Karpas-422 (cell line): Measurements from ENCODE around the gene CYBA. TPM values are rescaled to one million over a fixed set of nuclear protein-coding genes. Genes with fewer than 3 reads are reported as not detected.

ENCODE experiments used
- DNase-seq: peaks from one replicate; pipeline ENCODE4 v3.0.0-alpha.2; 2015
- H2AFZ ChIP-seq: fragments of 200-600 bp; sonication (generic); 2 replicates; pipeline ENCODE4 v1.6.1; 2014; ENCODE audit warnings: antibody characterized with exemption, low read length, mixed read lengths
- H3K27ac ChIP-seq: fragments of 200-600 bp; sonication (generic); 2 replicates; pipeline ENCODE4 v1.5.1; 2014; ENCODE audit warnings: mild to moderate bottlenecking, low read length, moderate library complexity
- H3K27me3 ChIP-seq: fragments of 200-600 bp; sonication (generic); 2 replicates; pipeline ENCODE4 v1.6.1; 2014; ENCODE audit warnings: low read length, mixed read lengths
- H3K36me3 ChIP-seq: fragments of 200-600 bp; sonication (generic); 2 replicates; pipeline ENCODE4 v1.6.1; 2014; ENCODE audit warnings: low read length, mixed read lengths; ENCODE audit not compliant: insufficient read depth
- H3K4me1 ChIP-seq: fragments of 200-600 bp; sonication (generic); 2 replicates; pipeline ENCODE4 v1.6.1; 2014; ENCODE audit warnings: mild to moderate bottlenecking, low read length, mixed read lengths
- H3K4me2 ChIP-seq: fragments of 200-600 bp; sonication (generic); 2 replicates; pipeline ENCODE4 v1.6.1; 2014; ENCODE audit warnings: low read length, low read depth, mild to moderate bottlenecking; ENCODE audit not compliant: poor library complexity, severe bottlenecking
- H3K4me3 ChIP-seq: fragments of 200-600 bp; sonication (generic); 2 replicates; pipeline ENCODE4 v1.5.1; 2014; ENCODE audit warnings: mild to moderate bottlenecking, antibody characterized with exemption, low read length, mixed read lengths
- H3K79me2 ChIP-seq: fragments of 200-600 bp; sonication (generic); 2 replicates; pipeline ENCODE4 v1.6.1; 2014; ENCODE audit warnings: mild to moderate bottlenecking, low read length, mixed read lengths
- H3K9ac ChIP-seq: fragments of 200-600 bp; sonication (generic); 2 replicates; pipeline ENCODE4 v1.6.0; 2014; ENCODE audit warnings: low read length
- H3K9me2 ChIP-seq: fragments of 200-600 bp; sonication (generic), shearing (Covaris generic); replicated peaks from 2 replicates; pipeline ENCODE4 v1.6.0; 2014; ENCODE audit warnings: mild to moderate bottlenecking, low read length, moderate library complexity; ENCODE audit not compliant: insufficient read depth
- H3K9me3 ChIP-seq: fragments of 300-700, 200-600 bp; sonication (generic); 2 replicates; pipeline ENCODE4 v1.6.1; 2014; ENCODE audit warnings: low read length, mixed read lengths
- H4K20me1 ChIP-seq: fragments of 200-600 bp; sonication (generic); 2 replicates; pipeline ENCODE4 v1.6.1; 2014; ENCODE audit warnings: mild to moderate bottlenecking, antibody characterized with exemption, low read length, low read depth; ENCODE audit not compliant: insufficient read depth
- total RNA-seq: library from RNA; depleted of rRNA; stranded (reverse); fragments of >200 nt; shearing (Covaris generic); gene quantifications from 2 replicates; pipeline ENCODE4 v1.2.3, GENCODE V29; 2014; ENCODE audit warnings: low replicate concordance

The CYBA gene
- total RNA-seq, 1 experiment from 2014 or later: 395 TPM

DNA sequence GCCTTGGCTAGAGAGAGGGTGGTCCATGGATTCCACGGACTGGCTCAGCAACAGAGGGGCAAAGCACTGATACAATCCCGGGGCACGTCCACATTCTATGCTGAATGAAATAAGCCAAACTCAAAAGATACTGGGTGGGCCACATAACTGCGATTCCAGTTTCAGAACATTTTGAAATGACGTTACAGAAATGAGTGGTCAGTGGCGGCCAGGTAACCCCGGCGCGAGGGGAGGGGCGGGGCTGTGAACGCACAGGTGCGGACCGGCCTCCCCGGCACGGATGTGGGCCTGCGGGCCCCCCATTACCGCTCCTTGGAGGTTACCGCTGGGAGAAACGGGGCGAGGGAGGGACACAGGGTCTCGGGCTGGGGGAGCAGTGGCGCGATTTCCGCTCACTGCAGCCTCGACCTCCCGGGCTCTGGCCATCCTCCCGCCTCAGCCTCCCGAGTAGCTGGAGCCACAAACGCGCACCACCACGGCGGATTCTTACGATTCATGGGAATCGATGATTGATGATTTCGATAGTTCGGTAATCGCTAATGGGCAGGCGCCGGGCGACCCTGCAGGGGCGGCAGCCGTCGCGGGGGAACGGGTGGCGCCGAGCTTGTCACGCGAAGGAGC lies 11.5 kb upstream of the CYBA start:
- Histone ChIP-seq H3K9me2 (no peaks in the 10 kb centered on the region), H2AFZ (peak overlapping the region; percentile 47; the same call in 1 of the 2 replicates), H3K79me2 (peaks cover 47% of the 10 kb centered on the region), H3K4me3 (peak overlapping the region; percentile 89), H3K36me3 (no peaks in the 10 kb centered on the region), H3K27ac (peak overlapping the region; percentile 64), H3K9ac (peak overlapping the region; percentile 88), H4K20me1 (peaks cover 4% of the 10 kb centered on the region; the same call in 1 of the 2 replicates), H3K27me3 (no peaks in the 10 kb centered on the region), H3K9me3 (no peaks in the 10 kb centered on the region), H3K4me1 (peaks cover 33% of the 10 kb centered on the region), H3K4me2 (peak overlapping the region; percentile 83)
- DNase-seq: peak; percentile 58

GRCh38 chr16:88661468-88661867 lies 10.6 kb upstream of the CYBA start:
- peaks cover 47% of the 10 kb centered on the region for H3K79me2 ChIP-seq
- no peak overlapping the region for H2AFZ ChIP-seq
- peak overlapping the region; percentile 31 for H3K27ac ChIP-seq
- H3K9me2 ChIP-seq: no peaks in the 10 kb centered on the region
- peak overlapping the region; percentile 42; the same call in 1 of the 2 replicates for H3K4me3 ChIP-seq
- H3K4me2 ChIP-seq: peak overlapping the region; percentile 83
- DNase-seq: no peak
- H3K36me3 ChIP-seq: no peaks in the 10 kb centered on the region
- peak overlapping the region; percentile 53 for H3K9ac ChIP-seq
- no peaks in the 10 kb centered on the region for H3K27me3 ChIP-seq
- H3K4me1 ChIP-seq: peaks cover 33% of the 10 kb centered on the region
- no peaks in the 10 kb centered on the region for H3K9me3 ChIP-seq
- peaks cover 4% of the 10 kb centered on the region; the same call in 1 of the 2 replicates for H4K20me1 ChIP-seq

DNA sequence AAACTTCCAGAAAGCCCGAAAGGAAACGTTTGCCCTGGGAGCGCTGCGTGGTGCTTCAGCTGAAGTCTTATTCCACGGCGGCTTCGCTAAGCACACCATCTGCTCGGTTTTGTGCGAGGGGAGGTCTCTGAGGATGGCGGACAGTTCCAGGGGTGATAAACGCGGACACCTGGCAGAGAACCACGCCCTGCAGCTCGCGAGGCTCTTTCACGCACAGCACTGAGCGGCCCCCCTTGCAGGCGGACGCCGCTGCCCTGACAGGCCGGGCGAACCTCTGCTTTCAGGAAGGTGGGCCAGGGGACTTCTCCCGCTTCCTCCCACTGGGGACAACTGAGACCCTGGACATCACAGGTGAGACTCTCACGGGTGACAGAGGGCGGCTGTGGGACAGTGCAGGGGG lies 8.3 kb upstream of the CYBA start:
- Histone ChIP-seq H3K4me2 (no peak overlapping the region), H3K9me3 (no peaks in the 10 kb centered on the region), H3K9ac (no peak overlapping the region), H3K36me3 (no peaks in the 10 kb centered on the region), H3K79me2 (peaks cover 47% of the 10 kb centered on the region), H4K20me1 (peaks cover 4% of the 10 kb centered on the region; the same call in 1 of the 2 replicates), H3K27me3 (no peaks in the 10 kb centered on the region), H3K9me2 (no peaks in the 10 kb centered on the region), H2AFZ (no peak overlapping the region), H3K27ac (no peak overlapping the region), H3K4me1 (peaks cover 18% of the 10 kb centered on the region), H3K4me3 (no peak overlapping the region)
- no peak for DNase-seq

DNA sequence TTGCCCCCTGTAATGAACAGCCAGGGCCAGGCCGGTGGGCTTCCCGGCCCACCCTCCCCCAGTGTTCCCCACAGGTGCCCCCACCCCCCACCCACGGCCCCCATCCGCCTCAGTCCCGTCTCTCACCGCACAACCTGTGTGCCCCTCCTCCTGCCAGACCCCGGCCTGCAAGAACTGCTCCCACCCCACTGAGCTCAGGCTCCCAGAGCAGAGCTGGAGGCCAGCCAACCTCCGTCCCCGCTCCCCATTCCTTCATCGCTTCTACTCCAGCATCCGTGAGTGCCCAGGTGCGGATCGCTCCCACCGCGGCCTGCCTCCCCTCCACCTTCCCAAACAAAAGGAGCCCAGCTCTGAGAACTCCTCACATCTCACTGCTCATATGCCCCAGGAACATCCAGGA lies 7.9 kb upstream of the CYBA start:
- Histone ChIP-seq H3K9me2 (no peaks in the 10 kb centered on the region), H3K79me2 (peaks cover 42% of the 10 kb centered on the region), H3K4me1 (peaks cover 13% of the 10 kb centered on the region), H2AFZ (no peak overlapping the region), H3K4me2 (no peak overlapping the region), H4K20me1 (peaks cover 4% of the 10 kb centered on the region; the same call in 1 of the 2 replicates), H3K27ac (no peak overlapping the region), H3K27me3 (no peaks in the 10 kb centered on the region), H3K36me3 (no peaks in the 10 kb centered on the region), H3K4me3 (no peak overlapping the region), H3K9me3 (no peaks in the 10 kb centered on the region), H3K9ac (no peak overlapping the region)
- DNase-seq: no peak

GRCh38 chr16:88657371-88657770 lies 6.5 kb upstream of the CYBA start:
- DNase-seq: no peak
- Histone ChIP-seq H3K9me2 (no peaks in the 10 kb centered on the region), H3K4me3 (no peak overlapping the region), H2AFZ (no peak overlapping the region), H3K9me3 (no peaks in the 10 kb centered on the region), H3K79me2 (peaks cover 33% of the 10 kb centered on the region), H3K27ac (no peak overlapping the region), H3K9ac (no peak overlapping the region), H4K20me1 (peaks cover 4% of the 10 kb centered on the region; the same call in 1 of the 2 replicates), H3K27me3 (no peaks in the 10 kb centered on the region), H3K36me3 (no peaks in the 10 kb centered on the region), H3K4me1 (peaks cover 21% of the 10 kb centered on the region), H3K4me2 (no peak overlapping the region)

DNA sequence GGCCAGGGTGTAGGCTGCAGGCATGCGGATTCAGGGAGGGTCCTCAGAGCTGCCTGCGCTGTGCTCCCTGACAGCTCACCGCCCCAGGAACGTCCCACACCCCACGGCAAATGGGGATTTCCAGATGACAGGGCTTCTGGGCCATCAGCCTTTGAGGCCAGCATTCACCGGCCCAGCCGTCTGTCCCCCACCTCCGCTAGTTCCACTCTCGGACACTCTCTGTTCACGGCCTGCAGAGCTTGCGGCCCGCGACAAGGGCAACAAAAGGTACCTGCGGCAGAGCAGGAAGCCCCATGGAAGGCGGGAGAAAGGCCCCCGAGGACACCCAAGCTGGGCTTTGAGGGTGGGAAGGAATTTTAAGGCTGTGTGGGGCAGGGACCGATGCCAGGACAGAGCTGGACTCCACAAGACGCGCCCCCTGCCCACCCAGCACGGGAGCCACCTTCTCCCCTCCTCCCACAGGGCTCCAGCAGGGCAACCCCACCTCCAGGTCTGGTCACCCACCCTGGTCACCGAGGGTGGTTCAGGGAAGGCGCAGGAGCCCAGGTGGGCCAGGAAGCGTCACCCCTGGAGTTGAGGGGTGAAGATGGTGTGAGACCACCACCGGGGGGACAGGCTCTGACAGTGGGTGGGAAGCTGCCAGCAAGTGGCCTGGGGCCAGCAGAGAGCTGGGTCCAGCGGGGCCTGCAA lies 5.6 kb upstream of the CYBA start:
- H3K4me3 ChIP-seq: no peak overlapping the region
- DNase-seq: no peak
- H2AFZ ChIP-seq: no peak overlapping the region
- no peak overlapping the region for H3K27ac ChIP-seq
- peaks cover 4% of the 10 kb centered on the region; the same call in 1 of the 2 replicates for H4K20me1 ChIP-seq
- H3K4me1 ChIP-seq: peaks cover 23% of the 10 kb centered on the region
- no peak overlapping the region for H3K9ac ChIP-seq
- no peaks in the 10 kb centered on the region for H3K36me3 ChIP-seq
- no peak overlapping the region for H3K4me2 ChIP-seq
- H3K27me3 ChIP-seq: no peaks in the 10 kb centered on the region
- H3K79me2 ChIP-seq: peaks cover 25% of the 10 kb centered on the region
- H3K9me3 ChIP-seq: no peaks in the 10 kb centered on the region
- H3K9me2 ChIP-seq: no peaks in the 10 kb centered on the region

GRCh38 chr16:88655733-88656281 lies 5.0 kb upstream of the CYBA start:
- no peak overlapping the region for H2AFZ ChIP-seq
- H3K36me3 ChIP-seq: no peaks in the 10 kb centered on the region
- no peaks in the 10 kb centered on the region for H3K9me2 ChIP-seq
- H3K79me2 ChIP-seq: peaks cover 19% of the 10 kb centered on the region
- H3K9me3 ChIP-seq: no peaks in the 10 kb centered on the region
- no peak for DNase-seq
- no peak overlapping the region for H3K9ac ChIP-seq
- no peak overlapping the region for H3K27ac ChIP-seq
- no peaks in the 10 kb centered on the region for H3K27me3 ChIP-seq
- H3K4me1 ChIP-seq: peaks cover 22% of the 10 kb centered on the region
- H3K4me2 ChIP-seq: no peak overlapping the region
- H4K20me1 ChIP-seq: peaks cover 4% of the 10 kb centered on the region; the same call in 1 of the 2 replicates
- H3K4me3 ChIP-seq: no peak overlapping the region

DNA sequence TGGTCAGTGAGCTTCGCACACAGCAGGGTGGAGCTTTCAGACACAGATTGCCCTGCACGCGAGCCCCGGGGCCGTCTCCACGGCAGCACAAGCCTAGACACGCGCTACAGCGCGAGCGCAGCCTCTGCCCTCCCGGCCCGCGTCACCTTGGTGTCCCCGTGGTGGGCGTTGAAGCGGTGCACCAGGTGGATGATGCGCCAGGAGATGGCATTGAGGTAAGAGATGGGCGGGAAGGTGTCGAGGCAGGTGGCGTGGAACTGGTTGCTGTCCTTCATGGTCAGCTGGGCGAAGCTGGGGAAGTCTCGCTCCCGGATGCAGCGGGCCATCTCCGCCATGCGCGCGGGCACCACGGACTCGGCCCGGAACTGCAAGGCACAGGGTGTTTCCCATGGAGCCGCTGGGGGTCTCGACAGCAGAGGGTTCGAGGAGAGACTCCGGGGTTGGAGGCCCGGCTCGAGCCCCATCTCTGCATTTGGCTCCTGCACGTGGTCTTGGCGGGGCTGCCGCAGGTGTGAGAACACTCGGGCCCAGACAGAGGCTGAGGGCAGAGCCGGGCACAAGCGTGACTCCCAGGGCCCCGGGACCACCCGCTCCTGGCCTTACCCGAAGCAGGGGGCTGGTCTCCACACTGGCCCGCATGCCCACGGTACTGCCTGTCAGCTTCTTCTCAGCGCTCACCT lies 4.3 kb upstream of the CYBA start:
- H3K4me3 ChIP-seq: no peak overlapping the region
- peaks cover 20% of the 10 kb centered on the region for H3K79me2 ChIP-seq
- H4K20me1 ChIP-seq: peaks cover 7% of the 10 kb centered on the region
- DNase-seq: no peak
- H3K9ac ChIP-seq: no peak overlapping the region
- no peaks in the 10 kb centered on the region for H3K27me3 ChIP-seq
- H3K9me2 ChIP-seq: no peaks in the 10 kb centered on the region
- H3K27ac ChIP-seq: no peak overlapping the region
- H3K4me2 ChIP-seq: no peak overlapping the region
- H3K9me3 ChIP-seq: no peaks in the 10 kb centered on the region
- H3K36me3 ChIP-seq: no peaks in the 10 kb centered on the region
- H2AFZ ChIP-seq: no peak overlapping the region
- H3K4me1 ChIP-seq: peaks cover 23% of the 10 kb centered on the region
